Measurements from ENCODE around the gene OLA1. TPM values are rescaled to one million over a fixed set of nuclear protein-coding genes. Genes with fewer than 3 reads are reported as not detected.

OLA1 gene
- total RNA-seq, 4 donors from 2014 or later: 75.4 to 111 (median 92.8) TPM

GRCh38 chr2:174224125-174224524, 24.2 kb downstream of the OLA1 start:
- intact Hi-C loops (cut with DNase I; ENCODE audit: low total_unique reads): no loop called here
- ATAC-seq (no peak), DNase-seq (no peak)
- no peak for TF ChIP-seq POLR2A (IDR thresholded peaks at IDR 0.05)
- TF ChIP-seq CTCF (IDR thresholded peaks at IDR 0.05 in 4 of 5, conservative IDR thresholded peaks at IDR 0.05 in 1 of 5): no peak
- Histone ChIP-seq H3K9me3 (no peaks in the 10 kb centered on the region), H3K27me3 (no peaks in the 10 kb centered on the region), H3K4me3 (no peak overlapping the region), H3K4me1 (no peaks in the 10 kb centered on the region), H3K27ac (no peak overlapping the region), H3K36me3 (peaks cover 0 to 21% of the 10 kb centered on the region in 2 donors)
- in situ Hi-C loops (cut with MboI; ENCODE audit: low sequenced_read_pairs in 4 of 4): no loop called here

- no peaks in the 10 kb centered on the region for H3K27me3 ChIP-seq
- H3K27ac ChIP-seq: no peak overlapping the region
- no peak overlapping the region for H3K4me3 ChIP-seq
- H3K9me3 ChIP-seq: no peaks in the 10 kb centered on the region
- no peaks in the 10 kb centered on the region for H3K4me1 ChIP-seq
- intact Hi-C loops (cut with DNase I; ENCODE audit: low total_unique reads) (no loop called here), in situ Hi-C loops (cut with MboI; ENCODE audit: low sequenced_read_pairs in 4 of 4) (no loop called here)
- ATAC-seq: no peak
- no peak for DNase-seq
- peaks cover 0 to 16% of the 10 kb centered on the region in 2 donors for H3K36me3 ChIP-seq
- no peak for TF ChIP-seq CTCF (IDR thresholded peaks at IDR 0.05 in 4 of 5, conservative IDR thresholded peaks at IDR 0.05 in 1 of 5)
Observed at GRCh38 chr2:174223388-174223787, 24.9 kb downstream of the OLA1 start.

GRCh38 chr2:174222154-174222553, 26.2 kb downstream of the OLA1 start:
- in situ Hi-C loops (cut with MboI; ENCODE audit: low sequenced_read_pairs in 4 of 4) (no loop called here), intact Hi-C loops (cut with DNase I; ENCODE audit: low total_unique reads) (no loop called here)
- H3K36me3 ChIP-seq: peaks cover 0 to 14% of the 10 kb centered on the region in 2 donors
- H3K27ac ChIP-seq: no peak overlapping the region
- H3K9me3 ChIP-seq: no peaks in the 10 kb centered on the region
- ATAC-seq (no peak), DNase-seq (no peak)
- H3K27me3 ChIP-seq: no peaks in the 10 kb centered on the region
- H3K4me1 ChIP-seq: no peaks in the 10 kb centered on the region
- TF ChIP-seq POLR2A (IDR thresholded peaks at IDR 0.05): no peak
- TF ChIP-seq CTCF (IDR thresholded peaks at IDR 0.05 in 4 of 5, conservative IDR thresholded peaks at IDR 0.05 in 1 of 5): no peak
- no peak overlapping the region for H3K4me3 ChIP-seq

- ATAC-seq: no peak
- no peak overlapping the region for H3K27ac ChIP-seq
- in situ Hi-C loops (cut with MboI; ENCODE audit: low sequenced_read_pairs in 4 of 4): no loop called here
- TF ChIP-seq CTCF (IDR thresholded peaks at IDR 0.05 in 4 of 5, conservative IDR thresholded peaks at IDR 0.05 in 1 of 5): no peak
- no peak for TF ChIP-seq POLR2A (IDR thresholded peaks at IDR 0.05)
- no peak overlapping the region for H3K4me3 ChIP-seq
- no peaks in the 10 kb centered on the region for H3K27me3 ChIP-seq
- intact Hi-C loops (cut with DNase I; ENCODE audit: low total_unique reads): no loop called here
- no peak for DNase-seq
- peaks cover 0 to 6% of the 10 kb centered on the region in 2 donors for H3K36me3 ChIP-seq
- no peaks in the 10 kb centered on the region for H3K4me1 ChIP-seq
- H3K9me3 ChIP-seq: no peaks in the 10 kb centered on the region
Observed at GRCh38 chr2:174219321-174219720, 29.0 kb downstream of the OLA1 start.

- in situ Hi-C loops (cut with MboI; ENCODE audit: low sequenced_read_pairs in 4 of 4): no loop called here
- intact Hi-C loops (cut with DNase I; ENCODE audit: low total_unique reads): no loop called here
- Histone ChIP-seq H3K4me3 (no peak overlapping the region), H3K27ac (no peak overlapping the region), H3K9me3 (no peaks in the 10 kb centered on the region), H3K4me1 (no peaks in the 10 kb centered on the region), H3K27me3 (no peaks in the 10 kb centered on the region), H3K36me3 (peaks cover 0 to 6% of the 10 kb centered on the region in 2 donors)
- no peak for ATAC-seq
- DNase-seq: no peak
- TF ChIP-seq POLR2A (IDR thresholded peaks at IDR 0.05) (no peak), CTCF (IDR thresholded peaks at IDR 0.05 in 4 of 5, conservative IDR thresholded peaks at IDR 0.05 in 1 of 5) (no peak)
Observed at GRCh38 chr2:174218773-174219172, 29.6 kb downstream of the OLA1 start.
